HuH-7 (cell line): ENCODE measurements around the gene GULP1.
"Not testable (repeated sequence)": the region's sequence is repeated elsewhere in the genome, so short reads cannot be mapped to it uniquely, and the experiment has no call there.

Experiments used
- DNase-seq: peaks from one replicate; pipeline ENCODE4 v3.0.0; 2011; ENCODE audit warnings: low spot score

GULP1 gene

DNA sequence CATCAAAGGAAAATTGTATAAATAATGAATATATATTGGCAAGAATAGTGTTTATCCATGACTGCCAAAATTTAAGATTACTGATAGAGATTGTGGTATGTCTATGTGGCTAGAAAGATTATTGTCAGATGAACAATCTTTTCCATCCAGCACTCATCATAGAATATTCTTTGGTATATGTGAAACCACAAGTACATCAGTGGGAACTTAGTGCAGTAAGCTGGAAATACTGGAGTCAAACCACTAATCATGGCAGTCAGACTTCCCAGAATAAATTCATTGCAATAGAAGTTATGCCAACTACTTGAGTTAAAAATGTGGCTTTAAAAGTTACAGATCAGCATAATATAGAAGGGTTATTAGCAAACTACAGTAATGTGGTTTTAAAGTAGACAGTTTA is 310.3 kb downstream of the GULP1 start:
- DNase-seq, result no peak

DNA sequence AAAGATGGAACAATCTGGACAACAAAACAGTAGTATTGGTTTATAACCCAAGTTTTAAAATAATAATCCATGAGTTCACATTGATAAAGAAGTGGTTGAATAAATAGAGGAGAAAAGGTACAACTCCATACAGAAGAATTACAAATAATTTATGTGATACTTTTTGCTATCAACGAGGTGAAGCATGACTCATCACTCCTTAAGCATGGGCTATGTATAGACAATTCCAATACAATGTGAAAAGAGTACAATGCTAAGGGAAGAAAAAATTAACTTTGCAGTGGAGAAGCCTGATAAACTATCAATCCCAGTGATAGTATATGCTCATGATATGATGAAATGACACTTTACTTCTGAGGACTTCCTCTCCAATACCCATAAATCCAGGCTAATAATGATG is 312.9 kb downstream of the GULP1 start:
- DNase-seq, result no peak

DNA sequence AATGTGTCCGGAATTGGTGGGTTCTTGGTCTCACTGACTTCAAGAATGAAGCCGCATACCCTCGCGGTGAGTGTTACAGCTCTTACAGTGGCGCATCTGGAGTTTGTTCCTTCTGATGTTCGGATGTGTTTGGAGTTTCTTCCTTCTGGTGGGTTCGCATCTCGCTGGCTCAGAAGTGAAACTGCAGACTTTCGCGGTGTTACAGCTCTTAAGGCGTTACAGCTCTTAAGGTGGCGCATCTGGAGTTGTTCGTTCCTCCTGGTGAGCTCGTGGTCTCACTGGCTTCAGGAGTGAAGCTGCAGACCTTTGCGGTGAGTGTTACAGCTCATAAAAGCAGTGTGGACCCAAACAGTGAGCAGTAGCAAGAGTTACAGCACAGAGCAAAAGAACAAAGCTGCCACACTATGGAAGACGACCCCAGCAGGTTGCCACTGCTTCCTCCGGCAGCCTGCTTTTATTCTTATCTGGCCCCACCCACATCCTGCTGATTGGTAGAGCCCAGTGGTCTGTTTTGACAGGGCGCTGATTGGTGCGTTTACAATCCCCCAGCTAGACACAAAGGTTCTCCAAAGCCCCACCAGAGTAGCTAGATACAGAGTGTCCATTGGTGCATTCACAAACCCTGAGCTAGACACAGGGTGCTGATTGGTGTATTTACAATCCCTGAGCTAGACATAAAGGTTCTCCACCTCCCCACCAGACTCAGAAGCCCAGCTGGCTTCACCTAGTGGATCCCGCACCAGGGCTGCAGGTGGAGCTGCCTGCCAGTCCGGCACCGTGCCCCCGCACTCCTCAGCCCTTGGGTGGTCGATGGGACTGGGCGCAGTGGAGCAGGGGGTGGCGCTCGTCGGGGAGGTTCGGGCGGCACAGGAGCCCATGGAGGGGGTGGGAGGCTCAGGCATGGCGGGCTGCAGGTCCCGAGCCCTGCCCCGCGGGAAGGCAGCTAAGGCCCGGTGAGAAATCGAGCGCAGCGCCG is 314.2 kb downstream of the GULP1 start:
- DNase-seq, result not testable (repeated sequence)

DNA sequence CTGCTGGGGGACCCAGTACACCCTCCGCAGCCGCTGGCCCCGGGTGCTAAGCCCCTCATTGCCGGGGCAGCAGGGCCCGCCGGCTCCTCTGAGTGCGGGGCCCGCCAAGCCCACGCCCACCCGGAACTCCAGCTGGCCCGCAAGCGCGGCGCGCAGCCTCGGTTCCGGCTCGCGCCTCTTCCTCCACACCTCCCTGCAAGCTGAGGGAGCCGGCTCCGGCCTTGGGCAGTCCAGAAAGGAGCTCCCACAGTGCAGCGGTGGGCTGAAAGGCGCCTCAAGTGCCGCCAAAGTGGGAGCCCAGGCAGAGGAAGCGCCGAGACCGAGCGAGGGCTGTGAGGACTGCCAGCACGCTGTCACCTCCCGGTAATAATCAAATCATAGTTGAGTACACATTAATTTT is 314.9 kb downstream of the GULP1 start:
- not testable (repeated sequence) for DNase-seq

DNA sequence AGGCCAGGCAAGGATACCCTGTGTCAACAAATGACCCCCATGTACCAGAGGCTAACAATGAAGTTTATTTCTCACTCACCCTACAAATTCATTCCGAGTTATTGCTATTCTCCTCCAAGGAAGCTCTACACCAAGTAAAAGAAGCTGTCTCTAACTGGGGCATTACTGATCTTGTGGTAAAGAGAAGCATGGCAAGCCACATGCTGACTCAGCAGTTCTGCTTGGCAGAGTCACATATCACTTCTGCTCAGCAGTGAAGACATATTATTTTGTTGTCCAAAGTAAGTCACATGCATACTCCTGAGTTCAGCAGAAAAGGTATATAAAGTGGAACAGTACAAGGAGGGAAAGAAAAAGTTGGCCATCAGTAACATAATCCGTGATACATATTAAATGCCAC is 315.8 kb downstream of the GULP1 start:
- DNase-seq, result no peak

DNA sequence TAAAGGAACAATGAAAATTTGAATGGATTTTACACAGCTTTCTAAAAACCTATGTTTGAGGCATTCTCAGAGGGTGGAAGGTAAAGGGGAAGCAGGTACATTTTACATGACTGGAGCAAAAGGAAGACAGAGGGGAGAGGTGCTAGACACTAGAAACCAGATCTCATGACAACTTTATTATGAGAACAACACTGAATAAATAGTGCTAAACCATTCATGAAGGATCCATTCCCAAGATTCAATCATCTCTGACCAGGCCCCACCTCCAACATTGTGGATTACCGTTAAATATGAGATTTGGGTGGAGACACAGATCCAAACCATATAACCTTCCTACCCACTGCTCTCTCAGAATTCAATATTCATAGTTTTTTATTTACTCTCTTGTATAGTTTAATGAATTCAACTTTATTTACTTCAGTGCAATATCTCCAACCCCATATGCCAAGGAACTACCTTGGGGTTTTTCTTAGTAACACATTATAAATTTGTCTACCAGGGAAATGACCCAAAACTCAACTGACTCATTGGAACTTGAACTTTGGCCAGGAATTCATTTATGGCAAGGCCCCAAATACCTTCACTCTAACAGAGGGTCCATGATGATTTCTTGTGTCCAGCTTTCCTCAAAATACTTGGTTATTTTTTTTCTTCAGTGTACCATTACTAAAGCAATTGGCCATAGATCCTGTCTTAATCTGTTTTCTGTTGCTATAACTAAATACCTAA is 317.8 kb downstream of the GULP1 start:
- DNase-seq, result no peak

DNA sequence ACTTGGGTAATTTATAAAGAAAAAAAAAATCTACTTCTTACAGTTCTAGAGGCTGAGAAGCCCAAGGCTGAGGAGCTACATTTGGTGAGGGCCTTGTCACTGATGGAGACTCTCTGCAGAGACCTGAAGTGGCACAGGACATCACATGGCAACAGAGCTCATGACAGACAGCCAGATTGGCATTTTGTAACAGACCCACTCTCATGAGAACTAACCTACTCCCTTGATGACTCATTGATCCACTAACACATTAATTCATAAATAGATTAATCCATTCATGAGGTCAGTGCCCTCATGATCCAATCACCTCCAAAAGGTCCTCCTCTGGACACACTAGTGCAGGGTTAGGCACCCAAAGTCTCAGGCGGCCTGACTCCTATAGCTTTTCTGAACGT is 318.4 kb downstream of the GULP1 start:
- DNase-seq, result no peak

DNA sequence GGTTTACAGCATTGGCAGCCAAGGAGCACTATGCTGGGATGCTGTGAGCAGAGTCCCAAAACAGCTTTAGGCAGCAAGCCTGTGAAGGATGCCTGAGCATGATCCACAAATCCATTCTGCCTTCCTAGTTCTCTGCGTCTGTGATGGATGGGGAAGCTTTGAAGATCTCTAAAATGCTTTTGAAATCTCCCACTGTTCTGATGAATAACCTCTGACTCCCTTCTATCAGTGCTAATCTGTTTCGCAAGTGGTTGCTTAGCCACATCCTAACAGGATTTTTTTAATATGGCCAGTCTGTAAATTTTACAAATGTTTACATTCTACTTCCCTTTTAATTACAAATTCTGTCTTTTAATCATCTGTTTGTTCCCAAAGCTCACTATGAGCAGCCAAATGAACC is 319.2 kb downstream of the GULP1 start:
- DNase-seq, result peak; percentile 39

DNA sequence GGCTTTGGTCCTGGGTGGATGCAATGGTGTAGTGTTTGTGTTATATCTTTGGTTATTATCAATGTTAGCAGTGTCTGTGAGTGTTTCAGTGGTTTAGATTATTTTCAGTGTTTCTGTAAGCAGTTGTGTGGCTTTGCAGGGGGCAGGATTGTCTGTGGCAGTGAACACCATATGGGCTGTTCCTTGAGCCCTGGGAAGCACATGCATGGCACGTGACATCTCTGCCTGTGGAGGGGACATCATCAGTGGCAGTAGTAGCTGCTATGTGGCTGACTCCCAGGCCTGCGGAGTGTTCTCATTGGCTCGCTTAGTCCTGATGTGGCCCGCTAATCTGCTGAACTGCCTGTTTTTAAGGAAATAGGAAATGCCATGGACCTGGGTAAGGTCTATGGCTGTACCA is 327.5 kb downstream of the GULP1 start:
- DNase-seq, result no peak

DNA sequence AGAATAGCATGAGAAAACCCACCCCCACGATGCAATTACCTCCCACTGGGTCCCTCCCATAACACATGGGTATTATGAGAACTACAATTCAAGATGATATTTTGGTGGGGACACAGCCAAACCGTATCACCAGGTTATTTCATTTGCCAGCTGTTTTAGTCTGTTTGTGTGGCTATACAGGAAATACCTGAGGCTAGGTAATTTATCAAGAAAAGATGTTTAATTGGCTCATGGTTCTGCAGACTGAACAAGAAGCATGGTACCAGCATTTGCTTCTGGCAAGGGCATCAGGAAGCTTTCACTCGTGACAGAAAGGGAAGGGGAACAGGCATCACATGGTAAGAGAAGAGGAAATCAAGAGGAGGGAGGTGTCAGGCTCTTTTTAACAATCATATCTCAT is 329.2 kb downstream of the GULP1 start:
- no peak for DNase-seq

DNA sequence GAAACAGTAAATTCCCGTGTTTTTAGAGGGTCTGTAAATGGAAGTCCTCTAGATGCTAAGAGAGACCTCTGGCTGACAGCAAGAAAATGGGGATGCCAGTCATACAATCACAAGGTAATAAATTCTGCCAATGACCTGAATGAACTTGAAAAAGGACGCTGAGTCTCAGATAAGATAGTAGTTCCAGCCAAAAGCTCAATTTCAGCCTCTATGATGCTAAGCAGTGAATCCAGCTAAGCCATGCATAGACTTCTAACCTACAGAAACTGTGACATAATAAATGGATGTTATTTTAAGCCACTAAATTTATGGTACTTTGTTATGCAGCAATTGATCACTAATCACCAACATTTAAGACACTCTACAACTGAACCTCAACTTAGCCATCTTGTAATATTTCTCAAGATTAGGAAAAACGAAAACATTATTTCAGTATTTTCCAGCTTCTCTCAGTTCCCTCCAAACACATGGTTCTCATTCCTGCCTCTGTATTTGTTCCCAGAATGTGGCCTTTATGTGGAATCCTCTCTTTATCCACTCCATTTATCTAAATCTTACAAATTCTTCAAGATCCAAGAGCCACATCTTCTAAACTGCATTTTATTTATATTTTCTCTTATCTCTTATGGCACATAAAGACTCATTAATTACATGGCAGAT is 331.1 kb downstream of the GULP1 start:
- DNase-seq, result no peak

DNA sequence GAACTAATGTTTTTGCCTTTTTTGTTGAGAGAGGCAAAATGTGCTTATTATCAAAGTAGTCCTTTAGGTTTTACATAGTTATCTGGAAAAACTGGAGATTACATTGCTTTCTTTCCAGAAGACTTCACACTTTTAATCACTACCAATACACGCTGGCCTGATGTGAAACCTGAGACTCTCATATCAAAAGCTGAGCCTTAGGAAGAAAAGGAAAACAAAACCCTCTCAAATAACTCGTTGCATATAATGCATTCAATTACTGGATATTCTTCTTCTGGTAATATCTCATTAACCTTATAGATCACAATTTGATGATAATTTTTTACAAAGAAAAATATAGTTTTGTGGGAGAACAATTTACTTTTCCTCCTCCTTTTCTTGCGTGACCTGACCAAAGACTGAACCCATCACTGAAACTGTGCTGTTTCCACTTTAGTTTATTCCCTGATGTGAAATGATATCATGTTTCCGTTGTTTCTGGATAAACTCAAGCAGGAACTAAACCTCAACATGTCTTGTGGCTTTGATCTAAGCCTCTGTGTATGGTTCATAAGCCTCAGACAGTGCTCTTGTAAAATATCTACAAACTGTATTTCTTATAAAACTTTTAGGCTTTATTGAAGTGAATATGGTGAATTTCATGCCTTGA is 332.4 kb downstream of the GULP1 start:
- no peak for DNase-seq

DNA sequence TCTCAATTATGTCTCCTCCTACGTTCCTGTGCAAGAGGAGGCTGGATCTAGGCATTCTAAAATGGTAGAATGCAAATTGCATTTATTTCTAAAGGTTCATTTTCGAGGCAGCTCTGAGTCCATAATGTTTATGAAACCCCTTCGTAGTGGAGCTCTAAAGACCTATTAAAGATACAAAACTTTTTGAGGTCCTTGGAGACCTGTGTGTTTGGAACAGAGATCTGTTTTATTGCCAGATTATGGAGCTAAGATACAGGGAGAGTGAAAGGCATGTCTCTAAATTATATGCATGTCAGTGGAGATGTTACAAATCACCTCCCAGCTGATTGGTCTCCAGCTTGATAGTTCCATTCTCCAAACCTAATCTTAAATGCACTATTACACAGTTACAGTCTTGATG is 335.8 kb downstream of the GULP1 start:
- DNase-seq, result no peak

DNA sequence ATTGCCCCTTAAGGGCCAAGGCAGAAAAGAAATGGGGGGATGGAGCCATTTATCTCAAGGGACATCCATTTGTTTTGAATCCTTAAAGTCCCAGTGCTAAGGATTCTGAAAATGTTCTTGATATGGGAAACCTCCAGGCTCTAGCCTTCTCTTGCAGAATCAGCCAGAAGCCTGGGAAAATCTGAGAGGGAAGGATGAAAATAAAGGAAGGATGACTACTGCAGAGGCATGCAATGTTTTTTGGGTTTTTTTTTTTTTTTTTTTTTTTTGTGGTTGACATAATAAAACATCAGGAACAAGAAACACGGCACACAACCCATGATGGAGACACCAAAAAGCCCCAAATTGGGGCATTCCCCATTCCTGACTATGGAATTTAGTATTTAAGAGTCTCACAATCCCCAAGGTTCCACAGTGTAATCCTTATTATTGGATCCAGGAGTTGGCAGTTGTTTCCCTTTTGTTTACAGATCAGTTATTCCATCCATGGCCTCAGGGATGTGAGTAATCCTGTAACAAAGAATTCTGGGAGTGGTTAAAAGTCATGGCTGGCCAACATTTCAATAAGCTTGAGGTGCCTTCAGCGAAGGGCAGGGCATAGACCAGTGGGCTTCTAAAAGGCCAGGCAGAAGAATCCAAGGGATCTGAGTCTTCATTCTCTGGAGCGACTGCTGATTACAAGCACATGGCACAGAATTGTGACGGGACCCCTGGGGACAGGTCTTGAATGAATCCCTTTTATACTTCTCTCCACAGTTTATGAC is 337.5 kb downstream of the GULP1 start:
- no peak for DNase-seq

DNA sequence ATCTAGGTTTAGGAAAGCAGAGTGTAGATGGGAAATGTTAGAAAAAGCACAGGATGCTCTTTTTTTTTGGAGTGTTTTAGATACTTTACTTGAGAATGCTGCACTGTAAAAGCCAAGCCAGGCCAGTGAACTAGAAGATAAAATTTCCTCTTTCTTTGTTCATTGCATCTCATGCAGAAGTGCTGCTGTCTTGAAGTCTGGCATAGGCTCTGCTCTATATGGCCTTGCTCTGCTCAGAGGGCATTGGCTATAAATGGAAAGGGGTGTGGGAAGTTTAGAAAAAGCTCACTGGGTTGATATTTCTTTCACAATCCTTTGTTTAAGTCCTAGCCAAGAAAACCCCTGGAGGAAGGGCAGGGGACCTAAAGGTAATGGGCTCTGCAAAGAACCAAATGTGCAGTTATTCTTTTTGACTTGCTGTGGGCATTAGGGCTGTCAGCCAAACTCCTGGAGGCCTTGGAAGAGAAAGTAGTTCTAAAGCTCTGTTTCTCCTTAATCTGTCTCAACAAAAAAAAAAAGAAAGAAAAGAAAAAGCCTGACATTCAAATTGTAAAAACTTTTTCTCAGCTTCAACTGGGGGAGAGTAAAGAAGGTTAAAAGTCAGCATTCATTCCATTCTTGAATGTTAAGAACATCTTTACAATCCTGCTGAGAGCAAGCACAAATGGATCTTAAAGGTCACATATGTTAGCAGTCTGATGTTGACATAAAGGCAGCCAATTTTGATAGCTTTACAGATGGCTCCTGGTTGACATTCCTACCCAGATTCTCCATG is 338.3 kb downstream of the GULP1 start:
- no peak for DNase-seq

DNA sequence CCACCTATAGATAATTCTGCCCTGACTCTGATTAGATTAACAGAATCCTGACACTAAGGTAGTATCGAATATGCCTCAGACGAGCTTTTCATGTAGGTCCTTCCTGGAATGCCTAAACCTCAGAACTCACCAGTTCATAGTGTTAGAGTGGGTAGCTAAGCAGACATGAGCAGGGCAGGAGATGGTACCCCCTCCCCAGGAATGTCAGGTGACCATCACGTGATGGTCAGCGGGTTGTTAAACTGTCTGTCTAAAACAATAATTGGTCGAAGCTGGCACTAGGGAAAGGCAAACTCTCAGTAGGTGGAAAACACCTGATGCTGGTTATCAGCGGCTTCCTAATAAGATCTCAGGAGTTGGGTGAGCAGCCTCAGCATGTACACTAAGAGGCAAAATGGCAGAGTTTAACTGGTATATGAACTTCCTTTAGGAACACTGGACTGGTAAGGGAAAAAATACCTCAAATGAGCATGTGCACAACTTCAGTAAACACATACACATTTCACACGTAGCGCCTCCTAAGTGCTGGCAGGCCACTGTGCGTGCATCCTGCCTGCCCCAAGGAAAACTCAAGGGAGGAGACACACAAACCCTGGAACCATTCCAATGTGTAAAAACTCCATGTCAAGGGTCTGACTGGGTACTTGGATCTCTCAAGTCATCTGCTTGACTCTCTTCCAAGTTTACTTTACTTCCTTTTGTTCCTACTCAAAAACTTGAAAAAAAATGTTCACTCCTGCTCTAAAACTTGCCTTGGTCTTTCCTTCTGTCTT is 339.5 kb downstream of the GULP1 start:
- no peak for DNase-seq

DNA sequence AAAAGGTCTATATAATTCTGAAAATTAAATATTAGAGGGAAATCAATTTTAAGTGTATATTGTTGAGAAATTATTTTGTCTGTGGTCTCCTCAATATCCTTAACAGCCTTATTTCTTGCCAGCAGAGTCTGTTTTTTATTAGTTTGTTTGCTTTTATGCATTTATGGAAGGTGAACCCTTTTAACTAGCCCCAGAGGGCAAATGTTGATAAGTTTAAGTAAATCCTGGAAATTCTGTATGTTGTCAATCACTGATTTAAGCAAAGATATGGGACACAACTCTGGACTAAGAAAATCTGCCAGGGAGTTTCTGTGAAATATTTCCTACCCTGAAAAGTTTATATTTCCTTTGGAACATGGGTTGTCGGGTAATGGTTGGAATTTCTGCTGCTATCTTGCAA is 343.0 kb downstream of the GULP1 start:
- no peak for DNase-seq
